ENCODE results near the gene PRKD3.
"Not testable (repeated sequence)": the region's sequence is repeated elsewhere in the genome, so short reads cannot be mapped to it uniquely, and the experiment has no call there.

PRKD3 gene

GRCh38 chr2:37306024-37306423 lies 18.6 kb downstream of the PRKD3 start:
- DNase-seq, result no peak

GRCh38 chr2:37302701-37303252 lies 21.9 kb downstream of the PRKD3 start:
- no peak for DNase-seq

- DNase-seq, result no peak
These were observed 23.2 kb downstream of the PRKD3 start for GRCh38 chr2:37301408-37301807.

- no peak for DNase-seq
These were observed 24.1 kb downstream of the PRKD3 start for GRCh38 chr2:37300578-37300977.

- DNase-seq, result no peak
These were observed 24.5 kb downstream of the PRKD3 start for GRCh38 chr2:37300146-37300545.

DNA sequence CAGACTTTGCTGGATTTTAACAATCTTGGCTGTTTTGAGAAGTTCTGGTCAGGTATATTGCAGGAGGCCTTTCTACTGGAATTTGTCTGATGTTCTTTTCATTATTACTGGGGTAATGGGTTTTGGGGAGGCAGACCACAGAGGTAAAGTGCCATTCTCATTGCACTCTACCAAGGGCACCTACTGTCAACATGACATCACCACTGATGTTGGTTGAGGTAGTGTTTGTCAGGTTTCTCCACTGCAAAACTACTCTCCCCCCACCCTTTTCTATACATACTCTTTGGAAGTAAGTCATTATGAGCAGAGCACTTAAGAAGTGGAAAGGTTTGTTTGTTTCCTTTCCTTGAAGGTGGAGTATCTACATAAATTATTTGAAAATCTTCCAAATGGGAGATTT lies 27.0 kb downstream of the PRKD3 start:
- DNase-seq, result no peak

GRCh38 chr2:37295469-37296073 lies 29.1 kb downstream of the PRKD3 start:
- no peak for DNase-seq

DNA sequence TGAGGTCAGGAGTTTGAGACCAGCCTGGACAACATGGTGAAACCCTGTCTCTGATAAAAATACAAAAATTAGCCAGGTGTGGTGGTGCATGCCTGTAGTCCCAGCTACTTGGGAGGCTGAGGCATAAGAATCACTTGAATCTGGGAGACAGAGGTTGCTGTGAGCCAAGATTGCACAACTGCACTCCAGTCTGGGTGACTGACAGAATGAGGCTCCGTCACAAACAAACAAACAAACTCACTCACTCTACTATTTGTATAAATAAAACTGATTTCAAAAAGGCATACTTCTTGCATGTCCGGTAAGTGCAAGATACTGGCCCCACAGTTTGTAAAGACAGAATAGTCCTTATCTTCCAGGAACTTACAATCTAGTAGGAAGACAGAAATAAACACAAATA lies 29.8 kb downstream of the PRKD3 start:
- not testable (repeated sequence) for DNase-seq

DNA sequence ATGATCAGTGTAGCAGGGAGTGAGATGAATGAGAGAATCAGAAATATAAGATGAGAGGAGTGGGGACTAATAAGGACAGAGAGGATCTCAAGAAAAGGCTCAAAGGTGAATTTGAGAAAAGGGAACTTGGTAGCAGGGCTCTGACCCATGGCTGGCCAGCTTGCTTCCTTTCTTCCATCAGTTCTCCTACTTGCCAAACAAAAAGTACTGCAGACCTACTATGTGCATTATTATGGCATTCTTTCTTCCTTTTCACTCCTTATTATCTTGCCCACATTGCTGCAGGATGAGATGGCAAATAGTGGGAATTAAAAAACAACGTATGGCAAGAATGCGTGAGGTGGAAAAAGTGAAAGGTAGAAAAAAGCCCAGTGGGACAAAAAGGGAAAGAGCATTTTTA lies 33.0 kb downstream of the PRKD3 start:
- no peak for DNase-seq

DNA sequence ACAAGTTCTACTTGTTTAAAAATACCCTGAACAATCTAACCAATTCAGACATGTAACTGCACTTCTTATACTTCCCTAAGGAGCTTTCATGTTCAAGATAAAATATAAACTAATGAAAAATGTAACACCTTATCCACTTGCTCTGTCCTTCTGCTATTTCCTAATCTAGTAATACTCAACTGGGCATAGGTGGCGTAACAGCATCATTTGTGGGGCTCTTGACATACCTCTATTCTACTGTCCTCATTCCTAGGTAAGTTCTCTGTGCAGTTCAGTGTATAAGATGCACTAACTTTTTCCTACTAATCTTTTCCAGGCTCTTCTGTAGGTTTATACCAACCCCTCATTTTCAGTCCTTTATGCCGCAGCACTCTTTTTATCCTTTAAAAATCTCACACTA lies 36.7 kb downstream of the PRKD3 start:
- DNase-seq, result no peak

DNA sequence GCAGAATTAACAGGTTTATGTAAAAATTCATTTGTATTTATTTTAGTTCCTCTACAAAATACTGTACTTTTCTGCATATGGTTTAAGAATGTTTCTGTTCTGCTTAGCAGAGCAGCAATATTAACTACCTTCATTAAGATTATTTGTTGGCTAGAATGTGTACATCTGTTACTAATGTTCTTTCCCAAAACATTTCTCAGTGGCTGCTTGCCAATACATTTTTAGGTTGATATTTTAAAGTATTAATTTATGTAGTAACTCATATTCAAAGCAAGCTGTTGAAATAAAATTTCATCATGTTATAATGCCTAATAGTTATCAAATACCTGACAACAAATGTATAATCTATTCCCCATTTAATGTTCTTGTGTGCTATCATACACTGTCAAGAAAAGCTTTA lies 40.3 kb downstream of the PRKD3 start:
- no peak for DNase-seq

GRCh38 chr2:37283207-37283606 lies 41.4 kb downstream of the PRKD3 start:
- DNase-seq, result no peak

DNA sequence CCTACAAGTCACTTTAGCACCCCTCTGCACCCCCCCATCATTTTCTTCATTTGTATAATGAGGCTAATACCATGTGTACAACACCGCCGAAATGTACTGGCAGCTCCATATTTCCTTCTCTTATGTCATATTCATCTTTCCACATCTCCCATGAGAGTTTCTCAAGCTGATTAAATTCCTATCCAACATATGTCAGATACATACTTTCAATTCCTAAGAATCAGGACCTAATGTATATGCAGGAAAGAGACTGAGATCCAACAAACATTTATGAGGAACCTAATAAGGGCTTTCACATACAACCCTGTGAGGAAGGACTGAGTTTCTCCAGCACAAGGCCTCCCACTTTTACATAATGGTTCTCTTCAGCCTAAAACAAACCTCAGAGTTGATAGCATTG lies 41.9 kb downstream of the PRKD3 start:
- DNase-seq, result no peak

DNA sequence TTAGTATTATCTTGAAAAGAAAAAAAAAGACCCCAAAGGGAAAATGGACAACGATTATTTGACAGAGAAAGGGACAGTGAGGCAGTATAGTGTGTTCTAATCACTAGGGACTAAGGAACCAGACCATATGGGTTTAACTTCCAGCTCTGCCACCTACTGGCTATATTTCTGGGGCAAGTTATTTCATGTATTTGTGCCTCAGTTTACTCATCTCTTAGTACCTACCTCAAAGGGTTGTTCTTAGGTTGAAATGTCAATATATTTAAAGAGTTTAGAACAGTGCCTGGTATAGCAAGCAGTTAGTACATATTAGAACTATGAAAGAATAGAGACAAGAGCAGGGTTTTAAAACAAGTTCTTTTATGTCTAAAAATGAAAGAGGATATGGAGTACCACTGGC lies 42.7 kb downstream of the PRKD3 start:
- DNase-seq, result no peak

DNA sequence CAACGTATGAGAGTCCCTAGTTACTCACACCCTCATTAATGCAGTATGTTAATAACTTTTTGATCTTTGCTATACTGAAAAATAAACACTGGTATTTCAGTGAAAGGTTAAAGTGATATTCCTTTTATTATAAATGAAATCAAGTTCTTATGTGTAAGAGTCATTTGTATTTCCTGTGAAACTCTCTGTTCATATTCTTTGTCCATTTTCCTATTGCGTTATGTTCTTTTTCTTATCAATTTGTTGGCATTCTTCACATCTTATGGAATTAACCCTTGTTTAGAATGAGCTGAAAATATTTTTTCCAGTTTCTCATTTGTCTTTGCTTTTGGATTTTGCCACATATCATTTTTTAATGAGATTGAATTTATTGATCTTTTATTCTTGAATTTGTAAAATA lies 48.3 kb downstream of the PRKD3 start:
- DNase-seq, result no peak
